Transverse colon (tissue), 4 donors: Measurements from ENCODE around the gene MED9. TPM values are rescaled to one million over a fixed set of nuclear protein-coding genes. Genes with fewer than 3 reads are reported as not detected.
"Not testable (repeated sequence)": the region's sequence is repeated elsewhere in the genome, so short reads cannot be mapped to it uniquely, and the experiment has no call there.

Experiments used
- DNase-seq: peaks from one replicate; pipeline ENCODE4 v3.0.0-alpha.2; 2019
- H3K27ac ChIP-seq, 4 donors: fragments of 200-600 bp; sonication (generic); 2 replicates each; pipeline ENCODE4 v1.5.1; 2016 to 2018; ENCODE audit warnings: inconsistent platforms in 4 of 4
- H3K27me3 ChIP-seq: fragments of 200-600 bp; sonication (generic); 2 replicates; pipeline ENCODE4 v1.5.1; 2017; ENCODE audit warnings: inconsistent platforms
- H3K36me3 ChIP-seq, 4 donors: fragments of 200-600 bp; sonication (generic); 2 replicates each; pipeline ENCODE4 v1.5.1; 2017 to 2019; ENCODE audit warnings: inconsistent platforms in 4 of 4
- H3K4me1 ChIP-seq, 4 donors: fragments of 200-600 bp; sonication (generic); 2 replicates each; pipeline ENCODE4 v1.5.1; 2017 to 2020; ENCODE audit warnings: inconsistent platforms in 4 of 4
- H3K4me3 ChIP-seq, 4 donors: fragments of 200-600 bp; sonication (generic); 1 replicate in 1 of 4; 2 replicates in 3 of 4; pipeline versions ENCODE4 v1.5.1 to v1.6.1; 2017 to 2019; ENCODE audit warnings: inconsistent platforms in 4 of 4
- H3K9me3 ChIP-seq, 2 donors: fragments of 200-600 bp; sonication (generic); 2 replicates each; pipeline ENCODE4 v1.5.1; 2017 to 2019; ENCODE audit warnings: inconsistent platforms in 2 of 2
- EP300 ChIP-seq: sonication (generic); formaldehyde crosslinking; IDR thresholded peaks from one replicate; pipeline ENCODE4 v1.6.1; 2017; ENCODE audit warnings: antibody characterized with exemption, low read depth
- POLR2A ChIP-seq: fragments of 450-650 bp; IDR thresholded peaks from one replicate; pipeline ENCODE4 v1.6.1; 2016; ENCODE audit warnings: antibody characterized with exemption, mild to moderate bottlenecking, moderate library complexity
- POLR2AphosphoS5 ChIP-seq, 3 donors: sonication (generic); formaldehyde crosslinking; IDR thresholded peaks; one replicate each; pipeline ENCODE4 v1.6.1; 2016; ENCODE audit warnings: antibody characterized with exemption in 3 of 3
- WGBS, 2 donors: methylation state at CpG; one replicate each; pipeline ENCODE4 v1.1.5; 2018; ENCODE audit warnings: low coverage in 1 of 2; 5-methylcytosine and 5-hydroxymethylcytosine counted together
- in situ Hi-C, 4 donors: fragments of 200-750 bp; cut with MboI; loops; one replicate each; pipeline versions ENCODE4 v1.15.0 to v1.15.1; 2017; ENCODE audit warnings: low sequenced_read_pairs in 3 of 4, low pct_ligation_motif_present in 1 of 4, low pct_unique_long_range_greater_than_20kb in 1 of 4
- intact Hi-C: fragments of 100-400 bp; cut with DNase I; formaldehyde crosslinking; loops from one replicate; pipeline ENCODE4 v1.15.1; 2023; ENCODE audit warnings: low total_unique reads
- total RNA-seq, 4 donors: library from RNA; depleted of rRNA; stranded (reverse); fragments of >200 nt; gene quantifications; one replicate each; pipeline ENCODE4 v1.1.0, GENCODE V29; 2016
- TF ChIP-seq, protein P1 (sequence below), 5 experiments: fragments of 200-600 bp in 3 of 5; fragments of 450-650 bp in 2 of 5; sonication (generic) in 3 of 5; IDR thresholded peaks; 1 replicate in 2 of 5; 2 replicates in 3 of 5; pipeline ENCODE4 v1.5.1; 2016 to 2017; ENCODE audit warnings: antibody characterized with exemption in 5 of 5, inconsistent platforms in 3 of 5, mild to moderate bottlenecking in 2 of 5, moderate library complexity in 1 of 5

Gene MED9
- total RNA-seq, result 10 to 100 TPM; 15.0 to 90.0 (median 25.2) TPM

- in situ Hi-C loops, result no loop called here
- H3K27ac ChIP-seq, result peak within 1 kb of the TSS; percentile 87 to 99 (median 94)
- H3K27me3 ChIP-seq, result no peaks in the 10 kb centered on the region
- intact Hi-C loops, result no loop called here
- 0 to 3% methylated on average over 8 to 43 of the region's 47 CpGs for WGBS, 2 donors
- DNase-seq, result peak; percentile 96
- no peaks in the 10 kb centered on the region for H3K9me3 ChIP-seq
- H3K36me3 ChIP-seq, result peaks cover 0 to 5% (median 0%) of the 10 kb centered on the region in 4 donors
- peak; percentile 84 for TF ChIP-seq POLR2A
- TF ChIP-seq, protein P1, sequence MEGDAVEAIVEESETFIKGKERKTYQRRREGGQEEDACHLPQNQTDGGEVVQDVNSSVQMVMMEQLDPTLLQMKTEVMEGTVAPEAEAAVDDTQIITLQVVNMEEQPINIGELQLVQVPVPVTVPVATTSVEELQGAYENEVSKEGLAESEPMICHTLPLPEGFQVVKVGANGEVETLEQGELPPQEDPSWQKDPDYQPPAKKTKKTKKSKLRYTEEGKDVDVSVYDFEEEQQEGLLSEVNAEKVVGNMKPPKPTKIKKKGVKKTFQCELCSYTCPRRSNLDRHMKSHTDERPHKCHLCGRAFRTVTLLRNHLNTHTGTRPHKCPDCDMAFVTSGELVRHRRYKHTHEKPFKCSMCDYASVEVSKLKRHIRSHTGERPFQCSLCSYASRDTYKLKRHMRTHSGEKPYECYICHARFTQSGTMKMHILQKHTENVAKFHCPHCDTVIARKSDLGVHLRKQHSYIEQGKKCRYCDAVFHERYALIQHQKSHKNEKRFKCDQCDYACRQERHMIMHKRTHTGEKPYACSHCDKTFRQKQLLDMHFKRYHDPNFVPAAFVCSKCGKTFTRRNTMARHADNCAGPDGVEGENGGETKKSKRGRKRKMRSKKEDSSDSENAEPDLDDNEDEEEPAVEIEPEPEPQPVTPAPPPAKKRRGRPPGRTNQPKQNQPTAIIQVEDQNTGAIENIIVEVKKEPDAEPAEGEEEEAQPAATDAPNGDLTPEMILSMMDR (IDR thresholded peaks at IDR 0.05), result peak in 1 of 5 experiments; percentile 7
- no peak for TF ChIP-seq EP300
- TF ChIP-seq POLR2AphosphoS5 (IDR thresholded peaks at IDR 0.05), result peak; percentile 60 to 91 (median 88)
- H3K4me1 ChIP-seq, result peaks cover 16 to 46% (median 18%) of the 10 kb centered on the region in 4 donors
- peak within 1 kb of the TSS; percentile 75 to 98 (median 90) for H3K4me3 ChIP-seq
Measured at GRCh38 chr17:17476865-17477467, at the start of gene MED9. Gene MED9, plus strand, starts transcription at chr17:17477000. Its CDS starts 42 bp downstream, at chr17:17477042.

DNA sequence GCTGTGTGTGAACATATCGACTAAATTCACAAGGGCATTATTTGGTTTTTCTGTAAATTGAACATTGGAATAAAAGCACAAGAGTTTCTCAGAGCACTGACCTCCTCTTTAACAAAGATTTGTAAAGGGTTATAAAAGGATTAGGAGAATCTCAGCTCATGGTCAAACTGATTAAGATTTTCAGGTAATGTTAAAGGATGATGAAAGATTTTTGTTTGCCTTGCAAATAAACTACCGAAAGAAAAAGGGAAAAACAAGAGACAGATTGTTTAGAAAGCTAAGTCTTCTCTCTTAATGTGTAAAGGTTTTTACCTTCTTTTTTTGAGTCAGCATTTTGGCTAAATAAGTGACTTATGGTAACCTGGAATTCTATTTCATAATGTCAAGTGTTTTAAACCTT, 47.6 kb upstream of the MED9 start:
- in situ Hi-C loops (no loop called here), intact Hi-C loops (no loop called here)
- Histone ChIP-seq H3K27ac (no peak overlapping the region), H3K4me1 (peaks cover 0 to 5% (median 0%) of the 10 kb centered on the region in 4 donors), H3K36me3 (no peaks in the 10 kb centered on the region), H3K27me3 (no peaks in the 10 kb centered on the region), H3K9me3 (no peaks in the 10 kb centered on the region), H3K4me3 (no peak overlapping the region)
- WGBS, 2 donors, result 57 to 60% methylated on average over 2 of the region's 2 CpGs
- TF ChIP-seq, protein P1 (IDR thresholded peaks at IDR 0.05), result no peak
- TF ChIP-seq POLR2AphosphoS5 (IDR thresholded peaks at IDR 0.05), result no peak
- no peak for TF ChIP-seq EP300
- TF ChIP-seq POLR2A, result no peak
- DNase-seq, result no peak

- WGBS, 2 donors, result 65% methylated on average over 3 of the region's 4 CpGs; no CpG with 5 or more reads in 1 of the 2 donors
- H3K4me1 ChIP-seq, intact Hi-C loops, H3K27me3 ChIP-seq, H3K36me3 ChIP-seq, DNase-seq, H3K27ac ChIP-seq, in situ Hi-C loops, H3K9me3 ChIP-seq, H3K4me3 ChIP-seq: not testable (repeated sequence)
Measured at GRCh38 chr17:17430924-17431323, 45.9 kb upstream of the MED9 start.

DNA sequence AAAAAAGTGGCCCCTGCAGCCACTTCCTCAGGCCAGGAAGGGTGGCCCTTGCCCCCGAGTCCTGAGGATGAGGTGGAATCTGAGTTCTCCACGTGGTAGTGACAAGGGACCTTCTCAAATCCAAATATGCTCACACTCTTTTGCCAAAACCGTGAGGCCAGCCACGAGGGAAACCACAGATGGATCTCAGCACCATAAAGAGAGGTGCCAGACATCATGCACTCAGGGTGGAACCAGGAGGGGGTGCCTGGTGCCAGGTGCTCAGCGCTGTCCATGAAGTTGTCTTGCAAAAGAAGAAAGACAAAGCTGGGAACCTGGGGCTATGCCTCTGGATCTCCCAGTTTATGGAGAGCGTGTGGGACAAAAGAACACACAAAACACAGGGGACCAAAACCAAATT, 45.2 kb upstream of the MED9 start:
- TF ChIP-seq POLR2AphosphoS5 (IDR thresholded peaks at IDR 0.05), result no peak
- TF ChIP-seq, protein P1 (IDR thresholded peaks at IDR 0.05), result no peak
- TF ChIP-seq EP300, result no peak
- no peak for TF ChIP-seq POLR2A
- Histone ChIP-seq H3K27me3 (no peaks in the 10 kb centered on the region), H3K27ac (no peak overlapping the region), H3K36me3 (no peaks in the 10 kb centered on the region), H3K9me3 (no peaks in the 10 kb centered on the region), H3K4me3 (no peak overlapping the region), H3K4me1 (peaks cover 0 to 5% (median 0%) of the 10 kb centered on the region in 4 donors)
- 52 to 56% methylated on average over 2 to 6 of the region's 6 CpGs for WGBS, 2 donors
- in situ Hi-C loops, result no loop called here
- DNase-seq, result no peak
- intact Hi-C loops, result no loop called here
